Measurements from ENCODE around the gene IL10RB. TPM values are rescaled to one million over a fixed set of nuclear protein-coding genes. Genes with fewer than 3 reads are reported as not detected.
A peak's percentile ranks its signal among the peaks of the same experiment; 100 is the strongest.

The IL10RB gene
- total and polyA plus RNA-seq, 2 of the 13 experiments (the other 11 are each of a cell fraction or from before 2014, with no cell fraction given) = 17.4 to 18.2 TPM

DNA sequence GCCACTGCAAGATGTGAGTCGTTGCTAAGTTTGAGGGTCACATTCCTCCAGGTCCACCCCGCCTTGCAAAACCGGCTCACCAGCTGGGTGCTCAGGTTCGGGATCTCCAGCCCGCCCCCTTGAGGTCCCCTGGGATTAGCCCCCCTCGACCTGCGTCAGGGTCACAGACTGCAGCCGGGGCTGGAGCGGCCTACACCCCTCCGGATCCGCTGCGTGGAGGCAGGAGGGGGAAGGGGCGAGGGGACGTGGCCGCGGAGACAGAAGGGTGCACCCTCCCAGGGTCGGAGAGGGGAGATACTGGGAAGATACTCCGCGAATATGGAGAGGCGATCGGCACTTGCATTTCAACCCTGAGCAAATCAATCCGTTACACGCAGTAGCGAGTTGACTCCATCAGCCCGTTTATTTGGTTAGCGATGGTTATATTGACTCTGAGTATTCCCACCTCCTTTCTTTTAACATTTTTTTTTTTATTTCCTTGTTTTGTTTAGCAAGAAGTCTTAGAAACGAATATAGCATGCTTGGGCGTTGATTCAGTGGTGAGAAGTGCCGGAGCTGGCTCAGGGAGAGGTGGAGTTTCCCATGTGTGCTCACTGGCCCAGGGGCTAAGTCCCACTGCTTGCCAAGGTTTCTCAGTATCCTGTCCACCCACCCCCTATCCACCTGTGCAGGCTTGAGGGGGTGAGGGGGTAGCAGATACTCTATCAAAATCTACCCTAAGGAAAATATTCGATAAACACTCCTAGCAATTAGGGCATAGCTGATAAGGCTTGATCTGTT lies 35.4 kb upstream of the IL10RB start (continued):
- TF ChIP-seq, protein P1, sequence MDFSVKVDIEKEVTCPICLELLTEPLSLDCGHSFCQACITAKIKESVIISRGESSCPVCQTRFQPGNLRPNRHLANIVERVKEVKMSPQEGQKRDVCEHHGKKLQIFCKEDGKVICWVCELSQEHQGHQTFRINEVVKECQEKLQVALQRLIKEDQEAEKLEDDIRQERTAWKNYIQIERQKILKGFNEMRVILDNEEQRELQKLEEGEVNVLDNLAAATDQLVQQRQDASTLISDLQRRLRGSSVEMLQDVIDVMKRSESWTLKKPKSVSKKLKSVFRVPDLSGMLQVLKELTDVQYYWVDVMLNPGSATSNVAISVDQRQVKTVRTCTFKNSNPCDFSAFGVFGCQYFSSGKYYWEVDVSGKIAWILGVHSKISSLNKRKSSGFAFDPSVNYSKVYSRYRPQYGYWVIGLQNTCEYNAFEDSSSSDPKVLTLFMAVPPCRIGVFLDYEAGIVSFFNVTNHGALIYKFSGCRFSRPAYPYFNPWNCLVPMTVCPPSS (IDR thresholded peaks at IDR 0.05) = no peak
- TF ChIP-seq ZNF879 (CRISPR knock-in tag; IDR thresholded peaks at IDR 0.05) = no peak
- TF ChIP-seq, protein P2, sequence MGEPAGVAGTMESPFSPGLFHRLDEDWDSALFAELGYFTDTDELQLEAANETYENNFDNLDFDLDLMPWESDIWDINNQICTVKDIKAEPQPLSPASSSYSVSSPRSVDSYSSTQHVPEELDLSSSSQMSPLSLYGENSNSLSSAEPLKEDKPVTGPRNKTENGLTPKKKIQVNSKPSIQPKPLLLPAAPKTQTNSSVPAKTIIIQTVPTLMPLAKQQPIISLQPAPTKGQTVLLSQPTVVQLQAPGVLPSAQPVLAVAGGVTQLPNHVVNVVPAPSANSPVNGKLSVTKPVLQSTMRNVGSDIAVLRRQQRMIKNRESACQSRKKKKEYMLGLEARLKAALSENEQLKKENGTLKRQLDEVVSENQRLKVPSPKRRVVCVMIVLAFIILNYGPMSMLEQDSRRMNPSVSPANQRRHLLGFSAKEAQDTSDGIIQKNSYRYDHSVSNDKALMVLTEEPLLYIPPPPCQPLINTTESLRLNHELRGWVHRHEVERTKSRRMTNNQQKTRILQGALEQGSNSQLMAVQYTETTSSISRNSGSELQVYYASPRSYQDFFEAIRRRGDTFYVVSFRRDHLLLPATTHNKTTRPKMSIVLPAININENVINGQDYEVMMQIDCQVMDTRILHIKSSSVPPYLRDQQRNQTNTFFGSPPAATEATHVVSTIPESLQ (CRISPR knock-in tag; conservative IDR thresholded peaks at IDR 0.05) = no peak
- TF ChIP-seq IKZF4 (CRISPR knock-in tag; IDR thresholded peaks at IDR 0.05; ENCODE audit: borderline replicate concordance, low read depth, not compliant biosample characterization) = no peak
- TF ChIP-seq, protein P3, sequence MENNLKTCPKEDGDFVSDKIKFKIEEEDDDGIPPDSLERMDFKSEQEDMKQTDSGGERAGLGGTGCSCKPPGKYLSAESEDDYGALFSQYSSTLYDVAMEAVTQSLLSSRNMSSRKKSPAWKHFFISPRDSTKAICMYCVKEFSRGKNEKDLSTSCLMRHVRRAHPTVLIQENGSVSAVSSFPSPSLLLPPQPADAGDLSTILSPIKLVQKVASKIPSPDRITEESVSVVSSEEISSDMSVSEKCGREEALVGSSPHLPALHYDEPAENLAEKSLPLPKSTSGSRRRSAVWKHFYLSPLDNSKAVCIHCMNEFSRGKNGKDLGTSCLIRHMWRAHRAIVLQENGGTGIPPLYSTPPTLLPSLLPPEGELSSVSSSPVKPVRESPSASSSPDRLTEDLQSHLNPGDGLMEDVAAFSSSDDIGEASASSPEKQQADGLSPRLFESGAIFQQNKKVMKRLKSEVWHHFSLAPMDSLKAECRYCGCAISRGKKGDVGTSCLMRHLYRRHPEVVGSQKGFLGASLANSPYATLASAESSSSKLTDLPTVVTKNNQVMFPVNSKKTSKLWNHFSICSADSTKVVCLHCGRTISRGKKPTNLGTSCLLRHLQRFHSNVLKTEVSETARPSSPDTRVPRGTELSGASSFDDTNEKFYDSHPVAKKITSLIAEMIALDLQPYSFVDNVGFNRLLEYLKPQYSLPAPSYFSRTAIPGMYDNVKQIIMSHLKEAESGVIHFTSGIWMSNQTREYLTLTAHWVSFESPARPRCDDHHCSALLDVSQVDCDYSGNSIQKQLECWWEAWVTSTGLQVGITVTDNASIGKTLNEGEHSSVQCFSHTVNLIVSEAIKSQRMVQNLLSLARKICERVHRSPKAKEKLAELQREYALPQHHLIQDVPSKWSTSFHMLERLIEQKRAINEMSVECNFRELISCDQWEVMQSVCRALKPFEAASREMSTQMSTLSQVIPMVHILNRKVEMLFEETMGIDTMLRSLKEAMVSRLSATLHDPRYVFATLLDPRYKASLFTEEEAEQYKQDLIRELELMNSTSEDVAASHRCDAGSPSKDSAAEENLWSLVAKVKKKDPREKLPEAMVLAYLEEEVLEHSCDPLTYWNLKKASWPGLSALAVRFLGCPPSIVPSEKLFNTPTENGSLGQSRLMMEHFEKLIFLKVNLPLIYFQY (CRISPR knock-in tag; IDR thresholded peaks at IDR 0.05; ENCODE audit: borderline replicate concordance) = no peak
- TF ChIP-seq, protein P4, sequence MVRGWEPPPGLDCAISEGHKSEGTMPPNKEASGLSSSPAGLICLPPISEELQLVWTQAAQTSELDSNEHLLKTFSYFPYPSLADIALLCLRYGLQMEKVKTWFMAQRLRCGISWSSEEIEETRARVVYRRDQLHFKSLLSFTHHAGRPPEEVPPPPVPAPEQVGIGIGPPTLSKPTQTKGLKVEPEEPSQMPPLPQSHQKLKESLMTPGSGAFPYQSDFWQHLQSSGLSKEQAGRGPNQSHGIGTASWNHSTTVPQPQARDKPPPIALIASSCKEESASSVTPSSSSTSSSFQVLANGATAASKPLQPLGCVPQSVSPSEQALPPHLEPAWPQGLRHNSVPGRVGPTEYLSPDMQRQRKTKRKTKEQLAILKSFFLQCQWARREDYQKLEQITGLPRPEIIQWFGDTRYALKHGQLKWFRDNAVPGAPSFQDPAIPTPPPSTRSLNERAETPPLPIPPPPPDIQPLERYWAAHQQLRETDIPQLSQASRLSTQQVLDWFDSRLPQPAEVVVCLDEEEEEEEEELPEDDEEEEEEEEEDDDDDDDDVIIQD (CRISPR knock-in tag; IDR thresholded peaks at IDR 0.05; ENCODE audit: low read depth) = no peak
- TF ChIP-seq MIER2 (CRISPR knock-in tag; IDR thresholded peaks at IDR 0.05) = no peak
- no peak for TF ChIP-seq ARNT (IDR thresholded peaks at IDR 0.05)
- TF ChIP-seq SP4 (CRISPR knock-in tag; IDR thresholded peaks at IDR 0.05) = no peak
- TF ChIP-seq TSC22D2 (CRISPR knock-in tag; IDR thresholded peaks at IDR 0.05; ENCODE audit: borderline replicate concordance) = no peak
- TF ChIP-seq RELA (CRISPR knock-in tag; IDR thresholded peaks at IDR 0.05) = no peak
- no peak for TF ChIP-seq ZNF296 (CRISPR knock-in tag; conservative IDR thresholded peaks at IDR 0.05)
- TF ChIP-seq ZFP36L2 (CRISPR knock-in tag; IDR thresholded peaks at IDR 0.05) = no peak
- TF ChIP-seq, protein P5, sequence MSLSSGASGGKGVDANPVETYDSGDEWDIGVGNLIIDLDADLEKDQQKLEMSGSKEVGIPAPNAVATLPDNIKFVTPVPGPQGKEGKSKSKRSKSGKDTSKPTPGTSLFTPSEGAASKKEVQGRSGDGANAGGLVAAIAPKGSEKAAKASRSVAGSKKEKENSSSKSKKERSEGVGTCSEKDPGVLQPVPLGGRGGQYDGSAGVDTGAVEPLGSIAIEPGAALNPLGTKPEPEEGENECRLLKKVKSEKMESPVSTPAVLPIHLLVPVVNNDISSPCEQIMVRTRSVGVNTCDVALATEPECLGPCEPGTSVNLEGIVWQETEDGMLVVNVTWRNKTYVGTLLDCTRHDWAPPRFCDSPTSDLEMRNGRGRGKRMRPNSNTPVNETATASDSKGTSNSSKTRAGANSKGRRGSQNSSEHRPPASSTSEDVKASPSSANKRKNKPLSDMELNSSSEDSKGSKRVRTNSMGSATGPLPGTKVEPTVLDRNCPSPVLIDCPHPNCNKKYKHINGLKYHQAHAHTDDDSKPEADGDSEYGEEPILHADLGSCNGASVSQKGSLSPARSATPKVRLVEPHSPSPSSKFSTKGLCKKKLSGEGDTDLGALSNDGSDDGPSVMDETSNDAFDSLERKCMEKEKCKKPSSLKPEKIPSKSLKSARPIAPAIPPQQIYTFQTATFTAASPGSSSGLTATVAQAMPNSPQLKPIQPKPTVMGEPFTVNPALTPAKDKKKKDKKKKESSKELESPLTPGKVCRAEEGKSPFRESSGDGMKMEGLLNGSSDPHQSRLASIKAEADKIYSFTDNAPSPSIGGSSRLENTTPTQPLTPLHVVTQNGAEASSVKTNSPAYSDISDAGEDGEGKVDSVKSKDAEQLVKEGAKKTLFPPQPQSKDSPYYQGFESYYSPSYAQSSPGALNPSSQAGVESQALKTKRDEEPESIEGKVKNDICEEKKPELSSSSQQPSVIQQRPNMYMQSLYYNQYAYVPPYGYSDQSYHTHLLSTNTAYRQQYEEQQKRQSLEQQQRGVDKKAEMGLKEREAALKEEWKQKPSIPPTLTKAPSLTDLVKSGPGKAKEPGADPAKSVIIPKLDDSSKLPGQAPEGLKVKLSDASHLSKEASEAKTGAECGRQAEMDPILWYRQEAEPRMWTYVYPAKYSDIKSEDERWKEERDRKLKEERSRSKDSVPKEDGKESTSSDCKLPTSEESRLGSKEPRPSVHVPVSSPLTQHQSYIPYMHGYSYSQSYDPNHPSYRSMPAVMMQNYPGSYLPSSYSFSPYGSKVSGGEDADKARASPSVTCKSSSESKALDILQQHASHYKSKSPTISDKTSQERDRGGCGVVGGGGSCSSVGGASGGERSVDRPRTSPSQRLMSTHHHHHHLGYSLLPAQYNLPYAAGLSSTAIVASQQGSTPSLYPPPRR (CRISPR knock-in tag; IDR thresholded peaks at IDR 0.05; ENCODE audit: borderline replicate concordance) = 0 out of 2 replicates have a peak, but pooled peaks have one; percentile 19
- TF ChIP-seq AGO1 (IDR thresholded peaks at IDR 0.05; ENCODE audit: low read depth, low read length, poor library complexity, severe bottlenecking) = no peak
